CD4-positive, alpha-beta T cell (primary cell): Measurements from ENCODE around the gene LRRC8D. TPM values are rescaled to one million over a fixed set of nuclear protein-coding genes. Genes with fewer than 3 reads are reported as not detected.

Source experiments
- ATAC-seq: fragments of 200-7000 bp; cut with Tn5 transposase; one replicate; pipeline ENCODE4 v1.10.0; 2022; ENCODE audit warnings: mild to moderate bottlenecking; ENCODE audit not compliant: poor library complexity
- CTCF ChIA-PET: fragments of 350-600 bp; sonication (Branson Sonifier 250); formaldehyde crosslinking; loops from one replicate; lab custom pipeline; 2021; ENCODE audit warnings: antibody characterized with exemption, inconsistent platforms; lab: Charles Lee
- POLR2A ChIA-PET: fragments of 350-600 bp; sonication (Branson Sonifier 250); formaldehyde crosslinking; loops from one replicate; lab custom pipeline; 2021; ENCODE audit warnings: antibody characterized with exemption, inconsistent platforms; lab: Charles Lee
- DNase-seq, 14 experiments: peaks; one replicate each; pipeline ENCODE4 v3.0.0-alpha.2; 2013 to 2020; ENCODE audit warnings: mixed read lengths in 2 of 14
- H3K27ac ChIP-seq, 2 donors: one replicate each; pipeline versions ENCODE4 v1.5.1 to v1.7.0; 2013; ENCODE audit warnings: low read length in 2 of 2, low read depth in 1 of 2, mild to moderate bottlenecking in 1 of 2
- H3K27me3 ChIP-seq, 2 experiments: 1 replicate in 1 of 2; 2 replicates in 1 of 2; pipeline versions ENCODE4 v1.6.1 to v1.7.0; 2013; ENCODE audit warnings: low read length in 2 of 2, control low read depth in 1 of 2, mild to moderate bottlenecking in 1 of 2, moderate library complexity in 1 of 2; ENCODE audit not compliant: insufficient read depth in 2 of 2, control insufficient read depth in 1 of 2
- H3K36me3 ChIP-seq: one replicate; pipeline ENCODE4 v1.6.1; 2013; ENCODE audit warnings: low read length, control low read depth; ENCODE audit not compliant: insufficient read depth
- H3K4me1 ChIP-seq: one replicate; pipeline ENCODE4 v1.6.1; 2013; ENCODE audit warnings: low read length, control low read depth; ENCODE audit not compliant: insufficient read depth
- H3K4me3 ChIP-seq: one replicate; pipeline ENCODE4 v1.5.1; 2013; ENCODE audit warnings: mild to moderate bottlenecking, low read length, moderate library complexity
- H3K9me3 ChIP-seq, 2 experiments: 1 replicate in 1 of 2; 2 replicates in 1 of 2; pipeline versions ENCODE4 v1.6.1 to v1.7.0; 2013; ENCODE audit warnings: low read length in 2 of 2, mild to moderate bottlenecking in 2 of 2, control low read depth in 1 of 2, moderate library complexity in 1 of 2; ENCODE audit not compliant: control insufficient read depth in 1 of 2, insufficient read depth in 1 of 2
- H3K27ac Mint-ChIP-seq: one replicate; pipeline ENCODE4 v1.8.0; 2020; ENCODE audit warnings: mixed read lengths
- H3K27me3 Mint-ChIP-seq: one replicate; pipeline ENCODE4 v1.8.0; 2021; ENCODE audit warnings: mixed read lengths
- H3K36me3 Mint-ChIP-seq: one replicate; pipeline ENCODE4 v1.8.0; 2021; ENCODE audit warnings: low read depth, mixed read lengths
- H3K4me1 Mint-ChIP-seq: one replicate; pipeline ENCODE4 v1.8.0; 2021; ENCODE audit warnings: low read depth, mixed read lengths
- H3K4me3 Mint-ChIP-seq: one replicate; pipeline ENCODE4 v1.8.0; 2020; ENCODE audit warnings: mild to moderate bottlenecking, mixed read lengths
- H3K9me3 Mint-ChIP-seq: one replicate; pipeline ENCODE4 v1.8.0; 2020; ENCODE audit warnings: mixed read lengths
- CTCF ChIP-seq: fragments of 200-600 bp; IDR thresholded peaks from one replicate; pipeline ENCODE4 v1.8.0; 2022; ENCODE audit warnings: antibody characterized with exemption, mild to moderate bottlenecking
- intact Hi-C, 2 experiments: fragments of 100-400 bp; cut with DNase I in 1 of 2; cut with micrococcal nuclease in 1 of 2; formaldehyde crosslinking; loops; one replicate each; pipeline versions ENCODE4 v1.15.1 to v1.9.0; 2023 to 2025; cut with DNase I, micrococcal nuclease
- total RNA-seq, 174 experiments: library from RNA in 2 of 174; stranded (reverse) in 2 of 174; gene quantifications; one replicate each; pipeline ENCODE4 v1.2.3 and lab custom pipeline; 2021 to 2026

The LRRC8D gene
- total RNA-seq, 2 experiments from 2014 or later: 15.5 to 18.2 TPM

GRCh38 chr1:89863165-89863830 is 42.5 kb downstream of the LRRC8D start:
- Histone ChIP-seq H3K9me3 (no peaks in the 10 kb centered on the region), H3K36me3 (peaks cover 16% of the 10 kb centered on the region), H3K27me3 (no peaks in the 10 kb centered on the region), H3K4me1 (peaks cover 15% of the 10 kb centered on the region), H3K4me3 (no peak overlapping the region), H3K27ac (peak overlapping the region; percentile 55 to 64)
- ATAC-seq: peak; percentile 70
- no peak for TF ChIP-seq CTCF
- Mint-ChIP-seq H3K27me3 (no peaks in the 10 kb centered on the region), H3K27ac (peak overlapping the region; percentile 94), H3K9me3 (no peaks in the 10 kb centered on the region), H3K4me1 (peaks cover 72% of the 10 kb centered on the region), H3K36me3 (peaks cover 74% of the 10 kb centered on the region), H3K4me3 (peak overlapping the region; percentile 65)
- CTCF ChIA-PET: interaction anchor here (1.7 kb wide), 1 partner anchor 19 kb away, joined by 4 read pairs; no protein-coding TSS in a partner anchor
- POLR2A ChIA-PET: interaction anchor here (1.0 to 3.7 kb wide), 4 partner anchors 9 to 42 kb away, joined by 4 to 24 read pairs (median 8); partner anchors contain the start of gene LRRC8D
- DNase-seq: peak in 3 of 14 experiments; percentile 19 to 46 (median 31)
- intact Hi-C loops: loop anchor here in 1 of 2 experiments (1.0 kb wide), 1 partner anchor 8 kb away; no protein-coding TSS in a partner anchor

- peak; percentile 20 for ATAC-seq
- Histone ChIP-seq H3K4me1 (peaks cover 15% of the 10 kb centered on the region), H3K9me3 (no peaks in the 10 kb centered on the region), H3K27ac (no peak overlapping the region), H3K4me3 (no peak overlapping the region), H3K27me3 (no peaks in the 10 kb centered on the region), H3K36me3 (peaks cover 16% of the 10 kb centered on the region)
- peaks cover 79% of the 10 kb centered on the region for H3K36me3 Mint-ChIP-seq
- CTCF ChIA-PET: no interaction called here
- intact Hi-C loops: no loop called here
- peak overlapping the region; percentile 57 for H3K27ac Mint-ChIP-seq
- POLR2A ChIA-PET: no interaction called here
- no peak for DNase-seq
- no peaks in the 10 kb centered on the region for H3K27me3 Mint-ChIP-seq
- H3K4me1 Mint-ChIP-seq: peaks cover 88% of the 10 kb centered on the region
- no peaks in the 10 kb centered on the region for H3K9me3 Mint-ChIP-seq
- no peak overlapping the region for H3K4me3 Mint-ChIP-seq
- no peak for TF ChIP-seq CTCF
Observed at GRCh38 chr1:89865498-89866382, 44.9 kb downstream of the LRRC8D start.

- no peak for ATAC-seq
- Mint-ChIP-seq H3K4me1 (peaks cover 87% of the 10 kb centered on the region), H3K9me3 (no peaks in the 10 kb centered on the region), H3K27ac (peak overlapping the region; percentile 18), H3K36me3 (peaks cover 76% of the 10 kb centered on the region), H3K4me3 (no peak overlapping the region), H3K27me3 (no peaks in the 10 kb centered on the region)
- H3K4me3 ChIP-seq: no peak overlapping the region
- intact Hi-C loops: no loop called here
- H3K27ac ChIP-seq: no peak overlapping the region
- no peak for DNase-seq
- H3K36me3 ChIP-seq: peaks cover 16% of the 10 kb centered on the region
- no peak for TF ChIP-seq CTCF
- CTCF ChIA-PET: no interaction called here
- no peaks in the 10 kb centered on the region for H3K27me3 ChIP-seq
- H3K9me3 ChIP-seq: no peaks in the 10 kb centered on the region
- POLR2A ChIA-PET: no interaction called here
- peaks cover 18% of the 10 kb centered on the region for H3K4me1 ChIP-seq
Observed at GRCh38 chr1:89866568-89866967, 45.7 kb downstream of the LRRC8D start.
